IPS-18c (cell line): ENCODE measurements around the gene MYH10.

Source experiments
- H3K4me3 ChIP-seq: 2 replicates; pipeline ENCODE4 v1.7.0; 2013; ENCODE audit warnings: low read depth, mild to moderate bottlenecking, low read length, moderate library complexity; ENCODE audit not compliant: insufficient read depth
- H3K9me3 ChIP-seq: one replicate; pipeline ENCODE4 v1.6.1; 2013; ENCODE audit warnings: mild to moderate bottlenecking, low read length, moderate library complexity; ENCODE audit not compliant: control insufficient read depth, insufficient read depth

MYH10 gene

DNA sequence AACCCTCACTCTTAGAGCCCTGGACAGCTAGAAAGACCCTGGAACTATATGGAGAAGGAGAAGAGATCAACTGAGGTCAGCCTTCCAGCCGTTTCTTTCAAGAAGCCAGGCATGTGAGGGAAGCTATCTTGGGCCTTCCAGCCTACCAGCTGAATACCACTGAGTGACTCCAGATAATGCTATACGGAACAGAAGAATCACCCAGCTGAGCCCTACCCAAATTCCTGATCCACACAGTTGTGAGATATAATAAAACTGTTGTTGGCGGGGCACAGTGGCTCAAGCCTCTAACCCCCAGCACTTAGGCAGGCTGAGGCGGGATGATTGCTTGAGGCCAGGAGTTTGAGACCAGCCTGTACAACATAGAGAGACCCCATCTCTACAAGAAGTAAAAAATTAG lies 26.2 kb upstream of the MYH10 start:
- Histone ChIP-seq H3K9me3 (peaks cover 3% of the 10 kb centered on the region), H3K4me3 (no peak overlapping the region)

DNA sequence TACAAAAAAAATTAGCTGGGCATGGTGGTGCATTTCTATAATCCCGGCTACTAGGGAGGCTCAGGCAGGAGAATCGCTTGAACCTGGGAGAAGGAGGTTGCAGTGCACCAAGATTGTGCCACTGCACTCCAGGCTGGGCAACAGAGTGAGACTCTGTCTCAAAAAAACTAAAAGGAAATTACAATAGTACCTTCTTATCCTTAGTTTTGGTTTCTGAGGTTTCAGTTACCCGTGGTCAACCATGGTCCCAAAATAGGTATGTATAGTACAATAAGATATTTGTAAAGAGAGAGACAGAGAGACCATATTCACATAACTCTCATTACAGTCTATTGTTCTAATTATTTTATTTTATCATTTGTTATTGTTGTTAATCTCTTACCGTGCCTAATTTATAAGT lies 24.3 kb upstream of the MYH10 start:
- Histone ChIP-seq H3K4me3 (no peak overlapping the region), H3K9me3 (peaks cover 3% of the 10 kb centered on the region)

DNA sequence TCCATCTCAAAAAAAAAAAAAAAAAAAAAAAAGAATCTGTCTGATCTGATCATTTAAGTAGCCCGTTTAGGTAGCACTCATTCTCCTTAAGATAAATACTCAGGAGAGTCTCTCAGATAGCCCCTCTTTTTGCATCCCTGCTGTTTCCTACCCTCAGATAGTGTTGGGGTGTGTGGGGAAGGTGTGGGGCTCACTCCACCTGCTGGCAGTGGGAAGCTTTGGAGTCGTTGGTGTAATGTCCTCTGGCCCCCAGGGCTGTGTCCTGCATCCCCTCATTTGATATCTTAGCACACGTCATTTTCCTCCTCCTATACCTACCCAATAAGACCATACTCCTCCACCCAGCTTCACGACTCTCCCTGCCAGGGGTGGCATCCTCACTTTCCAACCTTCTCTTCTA lies 20.5 kb upstream of the MYH10 start:
- Histone ChIP-seq H3K9me3 (no peaks in the 10 kb centered on the region), H3K4me3 (no peak overlapping the region)

DNA sequence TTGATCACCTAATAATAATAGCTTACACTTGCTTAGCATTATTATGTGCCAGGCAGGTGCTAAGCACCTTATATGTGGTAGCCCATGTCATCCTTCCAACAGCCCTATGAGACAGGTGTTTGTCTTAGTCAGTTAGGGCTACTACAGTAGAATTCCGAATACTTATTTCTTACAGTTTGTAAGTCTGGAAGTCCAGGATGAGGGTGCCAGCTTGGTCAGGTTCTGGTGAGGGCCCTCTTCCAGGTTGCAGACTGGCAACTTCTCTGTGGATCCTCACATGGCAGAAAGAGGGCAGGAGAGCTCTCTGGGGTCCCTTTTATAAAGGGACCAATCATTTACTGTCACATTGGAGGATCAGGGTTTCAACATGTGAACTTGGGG lies 19.6 kb upstream of the MYH10 start:
- Histone ChIP-seq H3K4me3 (no peak overlapping the region), H3K9me3 (no peaks in the 10 kb centered on the region)

DNA sequence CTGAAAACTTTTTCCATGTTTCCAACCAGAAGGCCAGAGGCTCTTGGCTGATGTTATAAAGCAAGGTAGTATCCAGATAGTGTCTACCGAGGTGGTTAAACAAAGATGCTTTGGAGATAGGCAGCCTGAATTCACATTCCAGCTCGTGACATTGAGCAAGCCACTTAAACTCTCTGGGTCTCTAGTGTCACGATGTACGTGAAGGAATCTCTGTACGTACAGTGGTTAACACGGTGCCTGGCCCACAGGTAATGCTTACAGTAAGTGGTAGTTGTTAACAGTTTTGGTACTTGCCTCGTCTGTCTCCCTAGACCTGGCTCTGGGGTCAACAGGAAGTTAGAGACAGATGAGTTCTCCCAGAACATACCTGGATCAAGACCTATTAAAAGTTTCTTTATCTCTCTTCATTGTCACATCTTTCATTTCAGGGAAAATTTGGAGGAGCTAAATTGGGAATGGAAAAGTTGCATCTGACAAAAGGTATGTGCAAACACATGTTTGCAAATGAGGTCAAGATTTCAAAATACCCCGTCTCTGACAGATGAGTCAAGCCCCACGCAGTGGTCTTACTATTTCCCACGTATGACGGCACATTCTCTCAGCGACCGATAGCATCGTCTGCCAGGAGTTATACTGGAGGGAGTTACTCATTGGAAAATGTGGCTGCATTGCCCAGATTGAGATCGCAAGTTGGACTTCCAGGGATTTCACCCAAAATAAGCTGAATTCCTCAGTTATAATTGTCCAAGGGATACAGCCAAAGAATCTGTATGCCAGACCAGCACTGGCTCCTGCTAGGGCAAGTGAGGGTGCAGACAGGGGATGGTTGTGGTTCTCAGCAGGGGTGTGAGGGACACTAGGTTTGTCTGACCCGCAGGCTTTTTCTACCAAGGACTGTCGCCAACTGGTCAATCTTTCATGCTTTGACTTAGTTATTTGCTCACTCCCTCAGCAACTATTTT lies 18.9 kb upstream of the MYH10 start:
- Histone ChIP-seq H3K9me3 (no peaks in the 10 kb centered on the region), H3K4me3 (no peak overlapping the region)

DNA sequence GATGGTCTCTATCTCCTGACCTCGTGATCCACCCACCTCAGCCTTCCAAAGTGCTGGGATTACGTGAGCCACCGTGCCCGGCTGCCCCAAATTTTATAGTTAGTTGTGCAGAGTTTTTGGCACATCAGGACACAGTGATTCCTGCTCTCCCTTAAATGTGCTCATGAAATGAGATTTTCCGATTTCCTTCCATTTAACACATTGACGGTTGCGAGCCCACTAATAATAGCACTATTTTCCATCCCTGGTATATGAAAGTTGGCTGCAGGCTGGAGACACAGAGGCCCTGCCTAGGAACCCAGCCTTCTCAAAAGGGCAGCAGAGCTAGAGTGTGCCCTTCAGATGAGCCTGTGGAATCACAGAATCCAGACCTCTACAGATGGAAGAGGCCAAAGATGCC lies 17.4 kb upstream of the MYH10 start:
- H3K4me3 ChIP-seq = no peak overlapping the region
- H3K9me3 ChIP-seq = no peaks in the 10 kb centered on the region

DNA sequence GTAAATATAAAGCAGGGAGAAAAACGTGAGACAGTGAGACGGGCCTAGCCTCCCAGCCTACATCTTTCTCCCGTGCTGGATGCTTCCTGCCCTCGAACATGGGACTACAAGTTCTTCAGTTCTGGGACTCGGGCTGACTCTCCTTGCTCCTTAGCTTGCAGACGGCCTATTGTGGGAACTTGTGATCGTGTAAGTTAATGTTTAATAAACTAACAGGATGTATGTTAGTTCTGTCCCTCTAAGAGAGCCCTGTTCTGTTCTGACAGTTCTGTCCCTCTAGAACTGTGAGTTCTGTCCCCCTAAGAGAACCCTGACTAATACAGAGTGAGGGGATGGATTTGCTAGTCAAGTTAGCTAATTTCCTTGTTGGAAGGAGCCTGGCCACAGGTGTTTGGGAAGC lies 16.7 kb upstream of the MYH10 start:
- Histone ChIP-seq H3K4me3 (no peak overlapping the region), H3K9me3 (no peaks in the 10 kb centered on the region)

DNA sequence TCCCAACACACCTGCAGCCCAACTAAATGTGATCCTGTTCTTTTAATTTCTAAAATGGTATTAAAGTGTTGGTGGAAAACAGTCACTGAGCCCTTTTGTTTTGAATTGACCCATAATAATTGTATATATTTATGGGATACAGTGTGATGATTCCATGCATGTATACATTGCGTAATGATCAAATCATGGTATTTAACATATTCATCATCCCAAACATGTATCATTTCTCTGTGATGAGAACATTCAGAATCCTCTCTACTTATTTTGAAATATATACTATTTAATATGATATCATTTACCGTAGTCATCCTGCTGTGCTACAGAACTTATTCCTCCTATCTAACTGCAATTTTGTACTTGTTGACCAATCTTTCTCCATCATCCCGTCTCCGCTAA lies 14.0 kb upstream of the MYH10 start:
- Histone ChIP-seq H3K4me3 (no peak overlapping the region), H3K9me3 (peaks cover 2% of the 10 kb centered on the region)

DNA sequence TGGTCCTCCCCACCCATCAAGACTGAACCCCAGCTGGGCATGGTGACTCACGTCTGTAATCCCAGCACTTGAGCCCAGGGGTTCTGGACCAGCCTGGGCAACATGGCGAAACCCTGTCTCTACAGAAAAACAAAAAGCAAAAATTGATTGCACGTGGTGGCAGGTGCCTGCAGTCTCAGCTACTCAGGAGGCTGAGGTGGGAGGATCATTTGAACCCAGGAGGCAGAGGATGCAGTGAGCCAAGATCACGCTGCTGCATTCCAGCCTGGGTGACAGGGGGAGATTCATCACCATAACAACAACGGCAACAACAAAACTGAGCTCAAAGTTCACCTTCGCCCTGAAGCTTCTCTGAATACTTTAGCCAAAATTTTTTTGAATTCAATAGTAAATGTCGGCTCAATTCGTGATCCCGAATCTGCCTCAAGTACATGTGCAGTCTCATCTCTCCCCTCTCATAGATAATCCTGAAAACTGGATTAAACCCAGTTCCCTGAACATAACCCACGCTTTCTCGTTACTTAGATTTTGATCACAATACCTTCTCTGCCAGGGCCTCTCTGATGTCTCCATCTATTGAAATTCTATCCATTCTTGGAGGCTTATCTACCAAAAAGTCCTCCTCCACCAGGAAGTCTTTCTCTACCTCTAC lies 13.5 kb upstream of the MYH10 start:
- Histone ChIP-seq H3K9me3 (peaks cover 2% of the 10 kb centered on the region), H3K4me3 (no peak overlapping the region)

DNA sequence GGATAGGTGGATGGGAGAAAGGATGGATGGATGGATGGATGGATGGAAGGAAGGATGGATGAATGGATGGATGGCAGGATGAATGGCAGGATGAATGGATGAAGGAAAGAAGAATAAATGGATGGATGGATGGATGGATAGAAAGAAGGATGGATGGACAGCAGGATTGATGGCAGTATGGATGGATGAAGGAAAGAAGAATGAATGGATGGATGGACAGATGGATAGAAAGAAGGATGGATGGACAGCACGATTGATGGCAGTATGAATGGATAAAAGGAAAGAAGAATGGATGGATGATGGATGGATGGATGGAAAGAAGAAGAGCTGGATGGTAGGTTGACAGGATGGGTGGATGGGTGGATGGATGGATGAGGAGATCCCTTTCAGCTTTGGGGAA lies 9.2 kb upstream of the MYH10 start:
- Histone ChIP-seq H3K9me3 (peaks cover 2% of the 10 kb centered on the region), H3K4me3 (no peak overlapping the region)

DNA sequence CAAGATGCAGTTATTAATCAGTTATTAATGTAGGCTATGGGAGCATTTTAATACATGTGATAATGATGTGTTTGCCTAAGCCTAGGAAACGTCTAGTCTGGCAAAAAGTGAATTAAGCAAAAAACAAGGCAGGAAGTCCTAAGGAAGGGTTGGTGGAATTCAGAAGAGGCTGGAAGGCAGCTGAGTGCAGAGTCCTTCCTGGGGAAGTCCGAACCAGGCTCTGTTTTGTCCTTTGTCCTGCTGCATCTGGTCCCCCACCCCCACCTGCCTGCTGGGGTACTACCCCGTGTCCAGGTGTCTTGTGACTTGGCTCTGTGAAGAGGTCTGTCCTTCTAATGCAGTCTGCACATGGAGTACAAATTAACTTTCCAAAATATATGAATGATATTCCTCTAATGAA lies 1.5 kb upstream of the MYH10 start:
- H3K9me3 ChIP-seq = no peaks in the 10 kb centered on the region
- H3K4me3 ChIP-seq = no peak overlapping the region

DNA sequence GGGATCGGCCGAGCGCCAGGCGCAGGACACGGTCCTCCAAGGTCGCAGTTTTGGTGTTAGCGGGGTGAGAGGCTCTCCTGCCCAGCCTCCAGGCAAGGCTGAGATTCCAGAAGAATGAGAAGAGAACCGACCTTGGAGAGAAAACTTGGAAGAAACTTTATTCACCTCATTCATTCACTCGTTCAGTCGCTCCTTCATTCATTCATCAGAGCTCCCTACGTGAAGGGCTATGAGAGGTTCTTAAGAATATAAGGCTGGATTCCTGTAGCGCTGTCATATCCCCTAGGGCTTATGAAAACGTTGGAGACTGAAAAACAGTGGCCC lies 991 bp upstream of the MYH10 start:
- Histone ChIP-seq H3K9me3 (no peaks in the 10 kb centered on the region), H3K4me3 (peak overlapping the region; percentile 97)

DNA sequence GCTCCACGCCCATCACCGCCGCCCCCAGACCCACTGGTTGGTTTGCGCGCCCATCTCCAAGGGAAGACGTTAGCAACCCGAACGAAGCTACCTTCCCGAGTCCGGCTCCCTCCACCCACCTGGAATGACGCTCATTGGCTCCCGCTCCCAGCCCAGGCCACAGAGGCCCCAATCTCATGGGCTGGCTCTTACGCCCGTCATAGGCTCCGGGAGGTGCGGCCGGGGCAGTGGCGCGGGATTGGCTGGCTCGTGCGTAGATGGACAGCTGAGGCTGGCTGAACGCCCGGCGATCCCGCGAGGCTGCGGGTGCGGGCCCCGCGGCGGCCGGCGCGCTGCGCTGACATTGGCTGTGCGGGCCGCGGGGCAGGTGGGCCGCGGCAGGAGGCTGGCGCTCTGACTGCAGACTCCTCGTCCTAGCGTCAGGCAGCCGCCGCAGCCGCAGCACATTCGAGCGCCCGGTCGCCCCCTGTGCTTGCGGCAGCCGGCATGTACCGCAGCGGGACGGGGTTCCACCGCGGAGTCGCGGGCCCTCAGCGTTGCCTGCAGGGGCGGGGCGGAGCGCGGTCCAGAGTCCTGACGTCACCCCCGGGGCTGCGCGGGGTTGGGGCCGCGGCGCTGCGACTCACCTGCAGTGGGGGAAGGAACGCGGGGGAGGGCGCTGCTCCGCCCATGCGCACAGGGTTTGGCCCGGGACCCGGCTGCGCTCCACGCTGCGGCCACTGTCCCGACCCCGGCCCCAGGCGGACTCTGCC lies 453 bp upstream of the MYH10 start:
- H3K9me3 ChIP-seq = no peaks in the 10 kb centered on the region
- H3K4me3 ChIP-seq = peak overlapping the region; percentile 97

DNA sequence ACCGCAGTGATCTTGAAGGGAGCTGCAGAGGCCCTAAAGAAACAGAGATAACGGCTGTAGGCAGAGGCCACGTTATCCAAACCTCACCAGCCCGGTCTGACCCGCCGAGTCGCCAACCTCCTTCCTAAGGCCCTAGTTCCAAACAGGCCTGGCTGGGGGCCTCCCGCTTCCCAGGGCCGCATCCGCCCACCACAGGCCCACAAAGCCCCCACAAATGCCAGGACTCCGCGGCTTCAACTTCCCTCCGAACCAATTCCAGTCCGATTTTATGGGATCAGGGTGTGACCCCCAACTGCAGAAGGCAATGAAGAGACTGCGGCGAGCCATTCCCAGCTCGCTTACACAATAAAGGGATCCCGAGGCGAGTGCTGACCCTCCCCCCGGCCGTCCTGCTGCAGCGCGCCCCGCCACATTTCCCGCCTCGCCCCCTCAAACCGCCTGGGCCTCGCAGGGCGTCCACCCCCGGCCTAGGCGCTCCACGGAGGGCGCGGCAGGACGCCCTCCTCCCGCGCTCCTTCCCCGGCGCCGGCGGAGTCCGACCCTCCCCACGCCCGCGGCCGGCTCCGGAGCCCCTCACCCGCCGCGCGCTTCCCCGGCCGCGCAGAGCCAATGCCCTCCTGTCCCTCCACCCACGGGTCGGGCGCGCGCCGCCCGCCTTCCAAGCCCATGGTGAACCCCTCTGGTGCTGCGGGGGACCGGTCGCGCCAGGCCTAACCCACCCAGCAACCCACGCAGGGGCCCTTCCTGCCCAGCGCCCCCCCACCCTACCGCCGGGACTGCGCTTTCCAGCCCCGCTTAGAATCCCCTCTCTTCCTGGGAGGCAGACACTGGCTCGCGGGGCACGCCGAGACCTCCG lies 926 bp downstream of the MYH10 start:
- no peaks in the 10 kb centered on the region for H3K9me3 ChIP-seq
- H3K4me3 ChIP-seq = peak overlapping the region; percentile 93

DNA sequence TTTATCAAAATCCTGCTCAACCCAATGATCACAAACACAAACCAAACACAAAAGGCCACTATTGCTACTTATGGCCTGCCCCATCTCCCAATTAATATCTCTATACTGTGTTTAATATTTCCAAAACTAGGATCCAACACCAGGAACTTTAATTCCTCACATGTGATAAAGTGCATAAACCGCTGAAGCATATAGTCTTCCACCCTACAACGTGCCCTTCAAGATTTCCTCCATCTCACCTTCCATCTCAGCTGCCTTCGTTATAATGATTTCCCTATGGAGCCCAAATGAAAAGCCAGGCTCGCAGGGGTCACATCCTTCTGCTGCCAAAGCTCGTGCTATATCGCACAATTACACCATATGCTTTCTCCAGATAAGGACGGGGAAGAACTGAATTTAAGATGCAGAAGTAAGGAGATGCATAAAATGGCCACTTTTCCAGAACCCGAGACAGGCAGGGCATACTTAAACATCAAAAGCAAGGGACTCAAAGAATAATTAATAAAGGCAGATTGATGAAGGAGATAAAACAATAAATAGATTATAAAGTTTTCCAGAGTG lies 1.8 kb downstream of the MYH10 start:
- peak overlapping the region; percentile 45 for H3K4me3 ChIP-seq

DNA sequence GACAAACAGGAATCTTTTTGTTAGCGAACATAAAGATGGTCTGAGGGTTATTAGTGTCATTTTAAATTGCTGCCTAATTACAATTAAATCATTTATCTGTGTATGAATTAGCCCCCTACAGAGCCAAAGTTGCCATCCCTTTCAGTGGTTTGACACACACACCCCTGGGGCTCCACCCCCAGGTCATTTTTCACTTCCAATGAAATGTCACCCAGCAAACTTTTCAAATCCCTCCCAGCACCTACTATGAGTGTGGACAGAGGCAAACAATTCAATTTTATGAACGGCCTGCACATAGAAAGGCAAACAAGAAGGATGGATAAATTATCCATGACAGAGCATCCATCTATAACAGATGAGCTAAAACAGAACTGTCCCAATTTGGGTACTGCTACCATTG lies 2.4 kb downstream of the MYH10 start:
- H3K4me3 ChIP-seq = peak overlapping the region; percentile 45; the same call in 1 of the 2 replicates

More for the DNA sequence above, 1.8 kb downstream of the MYH10 start:
- no peaks in the 10 kb centered on the region for H3K9me3 ChIP-seq

DNA sequence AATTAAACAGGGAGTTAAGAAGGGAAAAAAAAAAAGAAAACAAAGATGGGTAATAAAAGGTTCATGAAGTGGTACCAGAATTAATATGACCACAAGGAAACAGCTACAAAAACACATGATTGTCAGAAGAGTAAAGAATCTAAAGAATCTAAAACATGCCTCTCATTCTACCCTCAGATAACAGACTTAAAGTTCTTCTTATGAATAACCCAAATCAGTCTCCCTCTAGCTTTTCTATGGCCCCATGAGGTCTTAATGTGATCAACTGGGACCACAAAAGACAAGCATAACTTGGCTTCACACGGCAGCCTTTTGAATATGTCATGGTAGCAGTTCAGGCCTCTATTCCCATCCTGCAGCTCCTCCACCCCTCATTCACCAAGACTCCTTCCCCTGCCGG lies 6.9 kb downstream of the MYH10 start:
- Histone ChIP-seq H3K4me3 (no peak overlapping the region), H3K9me3 (no peaks in the 10 kb centered on the region)

More for the DNA sequence above, 2.4 kb downstream of the MYH10 start:
- no peaks in the 10 kb centered on the region for H3K9me3 ChIP-seq
